ENCODE measurements around the gene FGB. TPM values are rescaled to one million over a fixed set of nuclear protein-coding genes. Genes with fewer than 3 reads are reported as not detected.

Gene FGB
- total and polyA plus RNA-seq, 2 of the 13 experiments (the other 11 are each of a cell fraction or from before 2014, with no cell fraction given) = 226 to 784 TPM

DNA sequence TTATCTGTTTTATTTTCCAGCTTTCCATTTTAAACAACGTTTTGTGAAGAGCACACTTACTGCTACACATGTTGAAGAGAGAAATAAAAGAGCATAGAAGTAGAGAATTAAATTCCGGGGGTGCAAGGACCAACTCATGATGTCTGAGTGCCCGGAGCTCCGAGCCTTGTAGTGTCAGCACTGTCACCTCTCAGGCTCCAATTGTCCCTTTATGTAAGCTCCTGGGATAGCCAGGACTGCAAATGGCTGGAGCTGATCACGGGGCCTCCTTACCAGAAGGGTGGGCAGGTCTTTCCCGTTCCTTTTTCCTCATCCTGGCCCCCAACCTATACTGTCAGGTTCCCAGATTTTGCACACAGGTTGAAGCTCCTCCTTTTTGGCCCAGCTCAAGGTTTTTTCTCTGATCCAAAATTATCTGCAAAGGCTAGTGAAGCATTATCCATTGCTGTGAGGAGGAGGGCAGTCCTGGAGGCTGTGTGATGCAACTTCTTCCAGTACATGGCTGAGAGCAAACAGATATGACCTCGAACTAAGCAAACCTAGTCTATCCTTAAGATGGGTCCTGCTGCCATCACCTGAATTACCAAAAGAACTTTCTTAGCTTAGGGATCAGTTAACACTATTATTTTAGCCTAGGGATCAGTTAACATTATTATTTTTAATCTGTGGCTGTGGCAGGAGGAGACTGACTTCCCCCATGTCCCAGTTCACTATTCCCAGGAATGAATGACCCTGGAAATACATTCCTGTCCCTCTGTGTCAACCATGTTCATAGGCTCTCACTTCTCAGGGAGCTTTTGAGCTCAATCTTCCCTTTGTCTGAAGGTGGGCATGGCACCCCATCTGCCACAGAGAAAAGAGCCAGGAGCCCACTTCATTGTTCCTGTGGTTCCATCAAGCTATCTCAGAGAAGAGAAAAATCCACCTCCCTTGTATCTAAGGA, 49.9 kb downstream of the FGB start, which contains the start of gene FGG (continued):
- peak; percentile 71 for TF ChIP-seq NR2F6 (IDR thresholded peaks at IDR 0.05)
- TF ChIP-seq NR2F6 (CRISPR knock-in tag; IDR thresholded peaks at IDR 0.05) = peak; percentile 70
- TF ChIP-seq, protein P1, sequence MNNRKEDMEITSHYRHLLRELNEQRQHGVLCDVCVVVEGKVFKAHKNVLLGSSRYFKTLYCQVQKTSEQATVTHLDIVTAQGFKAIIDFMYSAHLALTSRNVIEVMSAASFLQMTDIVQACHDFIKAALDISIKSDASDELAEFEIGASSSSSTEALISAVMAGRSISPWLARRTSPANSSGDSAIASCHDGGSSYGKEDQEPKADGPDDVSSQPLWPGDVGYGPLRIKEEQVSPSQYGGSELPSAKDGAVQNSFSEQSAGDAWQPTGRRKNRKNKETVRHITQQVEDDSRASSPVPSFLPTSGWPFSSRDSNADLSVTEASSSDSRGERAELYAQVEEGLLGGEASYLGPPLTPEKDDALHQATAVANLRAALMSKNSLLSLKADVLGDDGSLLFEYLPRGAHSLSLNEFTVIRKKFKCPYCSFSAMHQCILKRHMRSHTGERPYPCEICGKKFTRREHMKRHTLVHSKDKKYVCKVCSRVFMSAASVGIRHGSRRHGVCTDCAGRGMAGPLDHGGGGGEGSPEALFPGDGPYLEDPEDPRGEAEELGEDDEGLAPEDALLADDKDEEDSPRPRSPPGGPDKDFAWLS (CRISPR knock-in tag; IDR thresholded peaks at IDR 0.05; ENCODE audit: borderline replicate concordance) = no peak
- TF ChIP-seq ZNF34 (CRISPR knock-in tag; IDR thresholded peaks at IDR 0.05; ENCODE audit: borderline replicate concordance) = 0 out of 2 replicates have a peak, but pooled peaks have one; percentile 51
- TF ChIP-seq, protein P2, sequence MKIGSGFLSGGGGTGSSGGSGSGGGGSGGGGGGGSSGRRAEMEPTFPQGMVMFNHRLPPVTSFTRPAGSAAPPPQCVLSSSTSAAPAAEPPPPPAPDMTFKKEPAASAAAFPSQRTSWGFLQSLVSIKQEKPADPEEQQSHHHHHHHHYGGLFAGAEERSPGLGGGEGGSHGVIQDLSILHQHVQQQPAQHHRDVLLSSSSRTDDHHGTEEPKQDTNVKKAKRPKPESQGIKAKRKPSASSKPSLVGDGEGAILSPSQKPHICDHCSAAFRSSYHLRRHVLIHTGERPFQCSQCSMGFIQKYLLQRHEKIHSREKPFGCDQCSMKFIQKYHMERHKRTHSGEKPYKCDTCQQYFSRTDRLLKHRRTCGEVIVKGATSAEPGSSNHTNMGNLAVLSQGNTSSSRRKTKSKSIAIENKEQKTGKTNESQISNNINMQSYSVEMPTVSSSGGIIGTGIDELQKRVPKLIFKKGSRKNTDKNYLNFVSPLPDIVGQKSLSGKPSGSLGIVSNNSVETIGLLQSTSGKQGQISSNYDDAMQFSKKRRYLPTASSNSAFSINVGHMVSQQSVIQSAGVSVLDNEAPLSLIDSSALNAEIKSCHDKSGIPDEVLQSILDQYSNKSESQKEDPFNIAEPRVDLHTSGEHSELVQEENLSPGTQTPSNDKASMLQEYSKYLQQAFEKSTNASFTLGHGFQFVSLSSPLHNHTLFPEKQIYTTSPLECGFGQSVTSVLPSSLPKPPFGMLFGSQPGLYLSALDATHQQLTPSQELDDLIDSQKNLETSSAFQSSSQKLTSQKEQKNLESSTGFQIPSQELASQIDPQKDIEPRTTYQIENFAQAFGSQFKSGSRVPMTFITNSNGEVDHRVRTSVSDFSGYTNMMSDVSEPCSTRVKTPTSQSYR (CRISPR knock-in tag; IDR thresholded peaks at IDR 0.05; ENCODE audit: borderline replicate concordance) = no peak
- peak; percentile 74; the same call in 1 of the 2 replicates for TF ChIP-seq ZNF788 (CRISPR knock-in tag; IDR thresholded peaks at IDR 0.05; ENCODE audit: borderline replicate concordance)
- TF ChIP-seq, protein P3, sequence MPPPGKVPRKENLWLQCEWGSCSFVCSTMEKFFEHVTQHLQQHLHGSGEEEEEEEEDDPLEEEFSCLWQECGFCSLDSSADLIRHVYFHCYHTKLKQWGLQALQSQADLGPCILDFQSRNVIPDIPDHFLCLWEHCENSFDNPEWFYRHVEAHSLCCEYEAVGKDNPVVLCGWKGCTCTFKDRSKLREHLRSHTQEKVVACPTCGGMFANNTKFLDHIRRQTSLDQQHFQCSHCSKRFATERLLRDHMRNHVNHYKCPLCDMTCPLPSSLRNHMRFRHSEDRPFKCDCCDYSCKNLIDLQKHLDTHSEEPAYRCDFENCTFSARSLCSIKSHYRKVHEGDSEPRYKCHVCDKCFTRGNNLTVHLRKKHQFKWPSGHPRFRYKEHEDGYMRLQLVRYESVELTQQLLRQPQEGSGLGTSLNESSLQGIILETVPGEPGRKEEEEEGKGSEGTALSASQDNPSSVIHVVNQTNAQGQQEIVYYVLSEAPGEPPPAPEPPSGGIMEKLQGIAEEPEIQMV (CRISPR knock-in tag; IDR thresholded peaks at IDR 0.05; ENCODE audit: low read depth) = peak; percentile 39; the same call in 1 of the 2 replicates
- TF ChIP-seq, protein P4, sequence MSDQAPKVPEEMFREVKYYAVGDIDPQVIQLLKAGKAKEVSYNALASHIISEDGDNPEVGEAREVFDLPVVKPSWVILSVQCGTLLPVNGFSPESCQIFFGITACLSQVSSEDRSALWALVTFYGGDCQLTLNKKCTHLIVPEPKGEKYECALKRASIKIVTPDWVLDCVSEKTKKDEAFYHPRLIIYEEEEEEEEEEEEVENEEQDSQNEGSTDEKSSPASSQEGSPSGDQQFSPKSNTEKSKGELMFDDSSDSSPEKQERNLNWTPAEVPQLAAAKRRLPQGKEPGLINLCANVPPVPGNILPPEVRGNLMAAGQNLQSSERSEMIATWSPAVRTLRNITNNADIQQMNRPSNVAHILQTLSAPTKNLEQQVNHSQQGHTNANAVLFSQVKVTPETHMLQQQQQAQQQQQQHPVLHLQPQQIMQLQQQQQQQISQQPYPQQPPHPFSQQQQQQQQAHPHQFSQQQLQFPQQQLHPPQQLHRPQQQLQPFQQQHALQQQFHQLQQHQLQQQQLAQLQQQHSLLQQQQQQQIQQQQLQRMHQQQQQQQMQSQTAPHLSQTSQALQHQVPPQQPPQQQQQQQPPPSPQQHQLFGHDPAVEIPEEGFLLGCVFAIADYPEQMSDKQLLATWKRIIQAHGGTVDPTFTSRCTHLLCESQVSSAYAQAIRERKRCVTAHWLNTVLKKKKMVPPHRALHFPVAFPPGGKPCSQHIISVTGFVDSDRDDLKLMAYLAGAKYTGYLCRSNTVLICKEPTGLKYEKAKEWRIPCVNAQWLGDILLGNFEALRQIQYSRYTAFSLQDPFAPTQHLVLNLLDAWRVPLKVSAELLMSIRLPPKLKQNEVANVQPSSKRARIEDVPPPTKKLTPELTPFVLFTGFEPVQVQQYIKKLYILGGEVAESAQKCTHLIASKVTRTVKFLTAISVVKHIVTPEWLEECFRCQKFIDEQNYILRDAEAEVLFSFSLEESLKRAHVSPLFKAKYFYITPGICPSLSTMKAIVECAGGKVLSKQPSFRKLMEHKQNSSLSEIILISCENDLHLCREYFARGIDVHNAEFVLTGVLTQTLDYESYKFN (CRISPR knock-in tag; conservative IDR thresholded peaks at IDR 0.05) = peak; percentile 67
- TF ChIP-seq MAFK (conservative IDR thresholded peaks at IDR 0.05 in 1 of 2, IDR thresholded peaks at IDR 0.05 in 1 of 2; ENCODE audit: low read length in 2 of 2) = peak; percentile 4 to 30; a peak in 1 of 4 replicates
- TF ChIP-seq SOX6 (IDR thresholded peaks at IDR 0.05) = no peak
- TF ChIP-seq SOX6 (CRISPR knock-in tag; IDR thresholded peaks at IDR 0.05) = peak; percentile 88
- TF ChIP-seq POLR2G (IDR thresholded peaks at IDR 0.05; ENCODE audit: low read depth, low read length) = peak; percentile 99
- TF ChIP-seq ZNF713 (CRISPR knock-in tag; IDR thresholded peaks at IDR 0.05) = no peak
- TF ChIP-seq, protein P5, sequence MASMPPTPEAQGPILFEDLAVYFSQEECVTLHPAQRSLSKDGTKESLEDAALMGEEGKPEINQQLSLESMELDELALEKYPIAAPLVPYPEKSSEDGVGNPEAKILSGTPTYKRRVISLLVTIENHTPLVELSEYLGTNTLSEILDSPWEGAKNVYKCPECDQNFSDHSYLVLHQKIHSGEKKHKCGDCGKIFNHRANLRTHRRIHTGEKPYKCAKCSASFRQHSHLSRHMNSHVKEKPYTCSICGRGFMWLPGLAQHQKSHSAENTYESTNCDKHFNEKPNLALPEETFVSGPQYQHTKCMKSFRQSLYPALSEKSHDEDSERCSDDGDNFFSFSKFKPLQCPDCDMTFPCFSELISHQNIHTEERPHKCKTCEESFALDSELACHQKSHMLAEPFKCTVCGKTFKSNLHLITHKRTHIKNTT (CRISPR knock-in tag; IDR thresholded peaks at IDR 0.05) = no peak
- TF ChIP-seq PHF8 (CRISPR knock-in tag; IDR thresholded peaks at IDR 0.05) = peak; percentile 25; the same call in 1 of the 2 replicates
- TF ChIP-seq GABPA (IDR thresholded peaks at IDR 0.05; ENCODE audit: low read depth, low read length) = no peak
- 0 out of 2 replicates have a peak, but pooled peaks have one; percentile 22 for TF ChIP-seq GABPA (CRISPR knock-in tag; IDR thresholded peaks at IDR 0.05; ENCODE audit: low read depth)
